Bronchial epithelial cell (primary cell): ENCODE results near the gene TIPARP. TPM values are rescaled to one million over a fixed set of nuclear protein-coding genes. Genes with fewer than 3 reads are reported as not detected.

Experiments
- DNase-seq: peaks from one replicate; pipeline ENCODE4 v3.0.0-alpha.2; 2010; ENCODE audit warnings: low read depth
- FAIRE-seq: peaks from 2 replicates; lab custom pipeline; 2011; peaks lifted over from hg19 to GRCh38; lab: Jason Lieb, UNC
- H3K27me3 ChIP-seq: 2 replicates; pipeline ENCODE4 v1.5.1; 2011; ENCODE audit warnings: low read length; ENCODE audit not compliant: control insufficient read depth, insufficient read depth
- H3K36me3 ChIP-seq: 2 replicates; pipeline ENCODE4 v1.5.1; 2011; ENCODE audit warnings: low read length; ENCODE audit not compliant: control insufficient read depth, insufficient read depth
- H3K4me3 ChIP-seq: 2 replicates; pipeline ENCODE4 v1.5.1; 2011; ENCODE audit warnings: mild to moderate bottlenecking, low read depth, low read length, control low read depth
- CTCF ChIP-seq: IDR thresholded peaks from 2 replicates; pipeline ENCODE4 v1.5.1; 2011; ENCODE audit warnings: mild to moderate bottlenecking, moderate library complexity, low read length, control low read depth, inconsistent platforms; ENCODE audit not compliant: insufficient read depth, severe bottlenecking
- total RNA-seq: library from RNA; depleted of rRNA; stranded (reverse); fragments of >200 nt; gene quantifications from 2 replicates; pipeline ENCODE4 v1.2.1, GENCODE V29; 2014

TIPARP gene
- total RNA-seq, 1 donor from 2014 or later: 110 TPM

- Histone ChIP-seq H3K27me3 (no peaks in the 10 kb centered on the region), H3K4me3 (no peak overlapping the region), H3K36me3 (no peaks in the 10 kb centered on the region)
- FAIRE-seq (no peak), DNase-seq (no peak)
- no peak for TF ChIP-seq CTCF
These were observed 15.7 kb upstream of the TIPARP start for GRCh38 chr3:156658732-156659090.

- TF ChIP-seq CTCF: no peak
- Histone ChIP-seq H3K4me3 (no peak overlapping the region), H3K36me3 (no peaks in the 10 kb centered on the region), H3K27me3 (no peaks in the 10 kb centered on the region)
- FAIRE-seq (no peak), DNase-seq (no peak)
These were observed 15.1 kb upstream of the TIPARP start for GRCh38 chr3:156659260-156659659.

- H3K27me3 ChIP-seq: no peaks in the 10 kb centered on the region
- no peak for DNase-seq
- no peaks in the 10 kb centered on the region for H3K36me3 ChIP-seq
- FAIRE-seq: no peak
- no peak for TF ChIP-seq CTCF
- no peak overlapping the region for H3K4me3 ChIP-seq
These were observed 13.2 kb upstream of the TIPARP start for GRCh38 chr3:156661155-156661554.

GRCh38 chr3:156664011-156664830 is 10.2 kb upstream of the TIPARP start:
- FAIRE-seq: no peak
- no peaks in the 10 kb centered on the region for H3K36me3 ChIP-seq
- TF ChIP-seq CTCF: no peak
- H3K4me3 ChIP-seq: no peak overlapping the region
- DNase-seq: no peak
- H3K27me3 ChIP-seq: no peaks in the 10 kb centered on the region

- DNase-seq (no peak), FAIRE-seq (no peak)
- H3K36me3 ChIP-seq: no peaks in the 10 kb centered on the region
- TF ChIP-seq CTCF: no peak
- no peak overlapping the region for H3K4me3 ChIP-seq
- H3K27me3 ChIP-seq: no peaks in the 10 kb centered on the region
These were observed 9.6 kb upstream of the TIPARP start for GRCh38 chr3:156664831-156665178.

- TF ChIP-seq CTCF: no peak
- no peaks in the 10 kb centered on the region for H3K36me3 ChIP-seq
- H3K27me3 ChIP-seq: no peaks in the 10 kb centered on the region
- no peak overlapping the region for H3K4me3 ChIP-seq
- FAIRE-seq (no peak), DNase-seq (peak; percentile 45)
These were observed 9.1 kb upstream of the TIPARP start for GRCh38 chr3:156665291-156665690.
